ENCODE results near the gene LSMEM2. TPM values are rescaled to one million over a fixed set of nuclear protein-coding genes. Genes with fewer than 3 reads are reported as not detected.

LSMEM2 gene
- total RNA-seq, 1 experiment from 2014 or later = 0.57 TPM

- Mint-ChIP-seq H3K9me3 (no peaks in the 10 kb centered on the region), H3K36me3 (no peaks in the 10 kb centered on the region), H3K27me3 (ENCODE audit: low read depth) (no peaks in the 10 kb centered on the region; the same call in 1 of the 2 replicates), H3K4me1 (peaks cover 22% of the 10 kb centered on the region), H3K4me3 (peak within 1 kb of the TSS; percentile 97), H3K27ac (peak within 1 kb of the TSS; percentile 98)
- POLR2A ChIA-PET = interaction anchor here (0.5 to 1.4 kb wide), 8 partner anchors 17 to 265 kb away, joined by 3 to 8 read pairs (median 4); partner anchors contain the start of genes CYB561D2, HYAL2 and NPRL2
- DNase-seq (ENCODE audit: low spot score) (peak; percentile 100), ATAC-seq (peak; percentile 88)
- CTCF ChIA-PET = interaction anchor here (0.6 to 5.9 kb wide), 21 partner anchors 15 to 313 kb away, joined by 3 to 95 read pairs (median 4); partner anchors contain the start of genes CISH and HYAL2
- TF ChIP-seq HMGXB4 (CRISPR knock-in tag; IDR thresholded peaks at IDR 0.05) (no peak), ZSCAN18 (CRISPR knock-in tag; IDR thresholded peaks at IDR 0.05) (no peak), TEAD1 (CRISPR knock-in tag; IDR thresholded peaks at IDR 0.05) (0 out of 2 replicates have a peak, but pooled peaks have one; percentile 34), ZNF317 (CRISPR knock-in tag; IDR thresholded peaks at IDR 0.05; ENCODE audit: borderline replicate concordance, low read depth) (no peak), ESRRA (CRISPR knock-in tag; IDR thresholded peaks at IDR 0.05; ENCODE audit: borderline replicate concordance) (peak; percentile 72; the same call in 1 of the 2 replicates), ATF2 (CRISPR knock-in tag; IDR thresholded peaks at IDR 0.05; ENCODE audit: borderline replicate concordance, low read depth) (no peak), ELF4 (CRISPR knock-in tag; IDR thresholded peaks at IDR 0.05; ENCODE audit: low read depth) (no peak), ZNF423 (CRISPR knock-in tag; IDR thresholded peaks at IDR 0.05) (peak; percentile 58), SP1 (CRISPR knock-in tag; conservative IDR thresholded peaks at IDR 0.05) (peak; percentile 64; the same call in 1 of the 2 replicates), ERG (CRISPR knock-in tag; IDR thresholded peaks at IDR 0.05) (0 out of 2 replicates have a peak, but pooled peaks have one; percentile 19), ZNF425 (CRISPR knock-in tag; conservative IDR thresholded peaks at IDR 0.05) (no peak), FOXP1 (CRISPR knock-in tag; IDR thresholded peaks at IDR 0.05; ENCODE audit: borderline replicate concordance) (peak; percentile 78), NR1H2 (CRISPR knock-in tag; IDR thresholded peaks at IDR 0.05) (no peak), MLX (CRISPR knock-in tag; IDR thresholded peaks at IDR 0.05) (no peak), AFF4 (CRISPR knock-in tag; IDR thresholded peaks at IDR 0.05; ENCODE audit: borderline replicate concordance) (no peak), FOXK1 (CRISPR knock-in tag; IDR thresholded peaks at IDR 0.05) (peak; percentile 81), ARID4B (CRISPR knock-in tag; IDR thresholded peaks at IDR 0.05; ENCODE audit: borderline replicate concordance) (peak; percentile 30; the same call in 1 of the 2 replicates)
Measured at GRCh38 chr3:50298836-50299637, 20.1 kb downstream of the LSMEM2 start, which contains the start of the genes HYAL3 and NAA80. Gene HYAL3 (minus strand): TSS chr3:50299405. CDS start chr3:50295602, 3,803 bp downstream. Gene NAA80 (minus strand): TSS chr3:50299405. CDS start chr3:50297463, 1,942 bp downstream.

All from WTC11 (cell line).